B cell (primary cell): Measurements from ENCODE around the gene HLA-DMB. TPM values are rescaled to one million over a fixed set of nuclear protein-coding genes. Genes with fewer than 3 reads are reported as not detected.

Experiments
- ATAC-seq: fragments of 200-7000 bp; cut with Tn5 transposase; one replicate; pipeline ENCODE4 v1.10.0; 2021; ENCODE audit warnings: low read depth, mild to moderate bottlenecking, moderate number of reproducible peaks, moderate library complexity
- CTCF ChIA-PET: fragments of 350-600 bp; sonication (Branson Sonifier 250); formaldehyde crosslinking; loops from one replicate; lab custom pipeline; 2021; ENCODE audit warnings: antibody characterized with exemption, inconsistent platforms; lab: Charles Lee
- POLR2A ChIA-PET: fragments of 350-600 bp; sonication (Branson Sonifier 250); formaldehyde crosslinking; loops from one replicate; lab custom pipeline; 2021; ENCODE audit warnings: antibody characterized with exemption; lab: Charles Lee
- DNase-seq: peaks from one replicate; pipeline ENCODE4 v3.0.0; 2013
- H2AFZ ChIP-seq: 2 replicates; pipeline ENCODE4 v1.6.1; 2012; ENCODE audit warnings: mild to moderate bottlenecking, low read depth, low read length; ENCODE audit not compliant: insufficient read depth, poor library complexity, severe bottlenecking
- H3K27ac ChIP-seq, 2 donors: 1 replicate in 1 of 2; 2 replicates in 1 of 2; pipeline ENCODE4 v1.5.1; 2012 to 2013; ENCODE audit warnings: low read length in 2 of 2, mild to moderate bottlenecking in 2 of 2, moderate library complexity in 1 of 2
- H3K27me3 ChIP-seq, 4 experiments: fragments of 200-600 bp in 1 of 4; sonication (generic) in 1 of 4; replicated peaks in 1 of 4; 1 replicate in 2 of 4; 2 replicates in 2 of 4; pipeline versions ENCODE4 v1.6.1 to v1.7.0; 2013 to 2016; ENCODE audit warnings: low read length in 3 of 4, mild to moderate bottlenecking in 2 of 4, mixed read lengths in 1 of 4, moderate library complexity in 1 of 4; ENCODE audit not compliant: insufficient read depth in 4 of 4, control insufficient read depth in 3 of 4; ENCODE audit errors: control extremely low read depth in 1 of 4
- H3K36me3 ChIP-seq, 2 experiments: replicated peaks in 1 of 2; 1 replicate in 1 of 2; 2 replicates in 1 of 2; pipeline versions ENCODE4 v1.6.1 to v1.7.1; 2013; ENCODE audit warnings: low read length in 1 of 2; ENCODE audit not compliant: insufficient read depth in 2 of 2, control insufficient read depth in 1 of 2; ENCODE audit errors: control extremely low read depth in 1 of 2, extremely low read depth in 1 of 2
- H3K4me1 ChIP-seq, 2 donors: fragments of 200-600 bp in 1 of 2; sonication (generic) in 1 of 2; 1 replicate in 1 of 2; 2 replicates in 1 of 2; pipeline versions ENCODE4 v1.5.1 to v1.6.1; 2013 to 2017; ENCODE audit warnings: low read length in 2 of 2; ENCODE audit not compliant: control insufficient read depth in 2 of 2, insufficient read depth in 2 of 2
- H3K4me2 ChIP-seq: replicated peaks from 2 replicates; pipeline ENCODE3; 2012; ENCODE audit warnings: mild to moderate bottlenecking, low read depth, low read length; ENCODE audit not compliant: poor library complexity, severe bottlenecking
- H3K4me3 ChIP-seq, 5 experiments: fragments of 200-600 bp in 1 of 5; sonication (generic) in 1 of 5; 1 replicate in 3 of 5; 2 replicates in 2 of 5; pipeline versions ENCODE4 v1.5.1 to v1.7.0; 2011 to 2016; ENCODE audit warnings: low read length in 4 of 5, mild to moderate bottlenecking in 4 of 5, low read depth in 2 of 5, control low read depth in 1 of 5, moderate library complexity in 1 of 5; ENCODE audit not compliant: insufficient read depth in 1 of 5; ENCODE audit errors: control extremely low read depth in 1 of 5, extremely low read depth in 1 of 5
- H3K79me2 ChIP-seq: fragments of 200-600 bp; sonication (generic); one replicate; pipeline ENCODE4 v1.6.0; 2016; ENCODE audit warnings: low read length; ENCODE audit not compliant: control insufficient read depth, insufficient read depth
- H3K9ac ChIP-seq: fragments of 200-600 bp; sonication (generic); 2 replicates; pipeline ENCODE4 v1.6.1; 2017; ENCODE audit warnings: mild to moderate bottlenecking, low read length, moderate library complexity
- H3K9me3 ChIP-seq, 3 donors: one replicate each; pipeline versions ENCODE4 v1.6.1 to v1.7.1; 2013; ENCODE audit warnings: low read length in 2 of 3; ENCODE audit not compliant: control insufficient read depth in 2 of 3, insufficient read depth in 1 of 3; ENCODE audit errors: control extremely low read depth in 1 of 3
- H4K20me1 ChIP-seq: 2 replicates; pipeline ENCODE4 v1.6.0; 2012; ENCODE audit warnings: mild to moderate bottlenecking, low read length; ENCODE audit not compliant: insufficient read depth, control insufficient read depth, poor library complexity, severe bottlenecking
- H3K27ac Mint-ChIP-seq: one replicate; pipeline ENCODE4 v1.8.0; 2021; ENCODE audit warnings: mixed read lengths
- H3K27me3 Mint-ChIP-seq: one replicate; pipeline ENCODE4 v1.8.0; 2021; ENCODE audit warnings: mixed read lengths
- H3K4me1 Mint-ChIP-seq: one replicate; pipeline ENCODE4 v1.8.0; 2021; ENCODE audit warnings: mixed read lengths
- H3K4me3 Mint-ChIP-seq: one replicate; pipeline ENCODE4 v1.8.0; 2021; ENCODE audit warnings: mixed read lengths
- H3K9me3 Mint-ChIP-seq: one replicate; pipeline ENCODE4 v1.8.0; 2022; ENCODE audit warnings: mixed read lengths; ENCODE audit not compliant: insufficient read depth
- EZH2 ChIP-seq: IDR thresholded peaks from 2 replicates; pipeline ENCODE4 v1.6.1; 2012; ENCODE audit warnings: borderline replicate concordance, low read depth, mild to moderate bottlenecking, moderate library complexity, low read length; ENCODE audit not compliant: insufficient read depth, poor library complexity, severe bottlenecking
- WGBS: methylation state at CpG from one replicate; pipeline ENCODE4 v1.1.5; 2013; ENCODE audit warnings: missing lambda C conversion rate; ENCODE audit not compliant: insufficient coverage; 5-methylcytosine and 5-hydroxymethylcytosine counted together
- intact Hi-C: fragments of 100-400 bp; cut with micrococcal nuclease; formaldehyde crosslinking; loops from one replicate; pipeline ENCODE4 v1.10.0; 2022
- polyA plus RNA-seq: library from polyadenylated mRNA; depleted of rRNA; stranded (reverse); fragments of >200 nt; gene quantifications from 2 replicates; pipeline ENCODE4 v1.2.3, GENCODE V29; 2012
- total RNA-seq, 2 donors: library from RNA; stranded (reverse); fragments of 120-200 nt in 1 of 2; gene quantifications; 1 replicate in 1 of 2; 2 replicates in 1 of 2; pipeline versions ENCODE4 v1.2.3 to v1.2.4, GENCODE V29; 2013 to 2022
- TF ChIP-seq, protein P1 (sequence below): fragments of 200-600 bp; IDR thresholded peaks from one replicate; pipeline ENCODE4 v1.8.0; 2022; ENCODE audit warnings: antibody characterized with exemption, mild to moderate bottlenecking

HLA-DMB gene
- total and polyA plus RNA-seq, 2 donors (not counting 1 experiment from before 2014, with no cell fraction given), result 593 to 656 TPM

GRCh38 chr6:32931211-32931610, 9.6 kb downstream of the HLA-DMB start:
- no peaks in the 10 kb centered on the region for H3K9me3 Mint-ChIP-seq
- H3K27ac Mint-ChIP-seq, result peak overlapping the region; percentile 90
- H3K4me1 Mint-ChIP-seq, result peaks cover 69% of the 10 kb centered on the region
- Histone ChIP-seq H3K27ac (peak overlapping the region; percentile 36 to 72), H2AFZ (no peak overlapping the region), H3K27me3 (no peaks in the 10 kb centered on the region), H3K9ac (no peak overlapping the region), H3K4me1 (peaks cover 51 to 60% of the 10 kb centered on the region in 2 donors), H3K4me2 (no peak overlapping the region), H3K9me3 (no peaks in the 10 kb centered on the region), H4K20me1 (peaks cover 3% of the 10 kb centered on the region), H3K79me2 (peaks cover 45% of the 10 kb centered on the region), H3K4me3 (no peak overlapping the region), H3K36me3 (peaks cover 9 to 32% of the 10 kb centered on the region in 2 experiments)
- CTCF ChIA-PET, result interaction anchor here (1.4 to 15.8 kb wide), 5 partner anchors 22 to 51 kb away, joined by 3 to 462 read pairs (median 116); partner anchors contain the start of genes BRD2 and HLA-DMA
- TF ChIP-seq EZH2, result no peak
- TF ChIP-seq, protein P1, sequence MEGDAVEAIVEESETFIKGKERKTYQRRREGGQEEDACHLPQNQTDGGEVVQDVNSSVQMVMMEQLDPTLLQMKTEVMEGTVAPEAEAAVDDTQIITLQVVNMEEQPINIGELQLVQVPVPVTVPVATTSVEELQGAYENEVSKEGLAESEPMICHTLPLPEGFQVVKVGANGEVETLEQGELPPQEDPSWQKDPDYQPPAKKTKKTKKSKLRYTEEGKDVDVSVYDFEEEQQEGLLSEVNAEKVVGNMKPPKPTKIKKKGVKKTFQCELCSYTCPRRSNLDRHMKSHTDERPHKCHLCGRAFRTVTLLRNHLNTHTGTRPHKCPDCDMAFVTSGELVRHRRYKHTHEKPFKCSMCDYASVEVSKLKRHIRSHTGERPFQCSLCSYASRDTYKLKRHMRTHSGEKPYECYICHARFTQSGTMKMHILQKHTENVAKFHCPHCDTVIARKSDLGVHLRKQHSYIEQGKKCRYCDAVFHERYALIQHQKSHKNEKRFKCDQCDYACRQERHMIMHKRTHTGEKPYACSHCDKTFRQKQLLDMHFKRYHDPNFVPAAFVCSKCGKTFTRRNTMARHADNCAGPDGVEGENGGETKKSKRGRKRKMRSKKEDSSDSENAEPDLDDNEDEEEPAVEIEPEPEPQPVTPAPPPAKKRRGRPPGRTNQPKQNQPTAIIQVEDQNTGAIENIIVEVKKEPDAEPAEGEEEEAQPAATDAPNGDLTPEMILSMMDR, result no peak
- peak; percentile 23 for DNase-seq
- intact Hi-C loops, result loop anchor here (2.0 kb wide), 1 partner anchor 14 kb away; no protein-coding TSS in a partner anchor
- no peak for ATAC-seq
- H3K27me3 Mint-ChIP-seq, result no peaks in the 10 kb centered on the region
- POLR2A ChIA-PET, result interaction anchor here (0.9 to 3.9 kb wide), 4 partner anchors 10 to 43 kb away, joined by 3 to 31 read pairs (median 9); partner anchors contain the start of gene HLA-DMB
- H3K4me3 Mint-ChIP-seq, result peak overlapping the region; percentile 29
- no CpG with 5 or more reads among the region's 1 CpG for WGBS

DNA sequence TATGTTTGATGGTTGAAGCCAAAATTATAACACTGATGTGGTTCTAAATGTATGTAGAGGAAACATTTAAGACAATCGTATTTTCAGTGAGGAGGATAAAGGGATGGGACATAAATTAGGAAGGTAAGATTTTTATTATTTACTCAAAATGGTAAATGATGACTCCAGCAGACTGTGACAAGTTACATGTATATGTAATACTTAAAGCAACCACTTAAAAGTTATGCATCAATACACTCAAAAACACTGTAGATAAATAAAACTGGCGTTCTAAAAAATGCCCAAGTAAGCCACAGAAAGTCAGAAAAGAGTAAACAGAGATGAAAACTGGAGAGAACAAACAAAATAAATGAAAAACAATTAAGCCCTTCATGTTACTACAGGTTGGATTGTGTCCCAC, 18.7 kb downstream of the HLA-DMB start:
- peak overlapping the region; percentile 83 for H3K27ac Mint-ChIP-seq
- no peaks in the 10 kb centered on the region for H4K20me1 ChIP-seq
- no peaks in the 10 kb centered on the region for H3K9me3 Mint-ChIP-seq
- peak overlapping the region; percentile 43 to 58 for H3K27ac ChIP-seq
- ATAC-seq (peak; percentile 41), DNase-seq (peak; percentile 9)
- no peak overlapping the region for H2AFZ ChIP-seq
- peak overlapping the region; percentile 53 for H3K4me3 Mint-ChIP-seq
- H3K27me3 Mint-ChIP-seq, result no peaks in the 10 kb centered on the region
- no CpG with 5 or more reads among the region's 2 CpGs for WGBS
- peaks cover 45% of the 10 kb centered on the region for H3K79me2 ChIP-seq
- peaks cover 55% of the 10 kb centered on the region for H3K4me1 Mint-ChIP-seq
- CTCF ChIA-PET, result interaction anchor here (1.1 to 8.7 kb wide), 5 partner anchors 11 to 62 kb away, joined by 3 to 55 read pairs (median 8); partner anchors contain the start of gene HLA-DMA
- peak overlapping the region; percentile 58 for H3K4me2 ChIP-seq
- H3K36me3 ChIP-seq, result no peaks in the 10 kb centered on the region
- H3K4me3 ChIP-seq, result peak overlapping the region in 1 of 5 experiments; percentile 50
- POLR2A ChIA-PET, result interaction anchor here (0.7 to 2.5 kb wide), 3 partner anchors 19 to 278 kb away, joined by 3 to 13 read pairs (median 10); partner anchors contain the start of gene HLA-DMB
- TF ChIP-seq, protein P1, result no peak
- no peak for TF ChIP-seq EZH2
- H3K9ac ChIP-seq, result peak overlapping the region; percentile 55
- no peaks in the 10 kb centered on the region for H3K27me3 ChIP-seq
- peaks cover 26 to 43% of the 10 kb centered on the region in 2 donors for H3K4me1 ChIP-seq
- intact Hi-C loops, result no loop called here
- no peaks in the 10 kb centered on the region for H3K9me3 ChIP-seq
